ENCODE results near the gene HCLS1.
"Not testable (repeated sequence)": the region's sequence is repeated elsewhere in the genome, so short reads cannot be mapped to it uniquely, and the experiment has no call there.

Gene HCLS1

DNA sequence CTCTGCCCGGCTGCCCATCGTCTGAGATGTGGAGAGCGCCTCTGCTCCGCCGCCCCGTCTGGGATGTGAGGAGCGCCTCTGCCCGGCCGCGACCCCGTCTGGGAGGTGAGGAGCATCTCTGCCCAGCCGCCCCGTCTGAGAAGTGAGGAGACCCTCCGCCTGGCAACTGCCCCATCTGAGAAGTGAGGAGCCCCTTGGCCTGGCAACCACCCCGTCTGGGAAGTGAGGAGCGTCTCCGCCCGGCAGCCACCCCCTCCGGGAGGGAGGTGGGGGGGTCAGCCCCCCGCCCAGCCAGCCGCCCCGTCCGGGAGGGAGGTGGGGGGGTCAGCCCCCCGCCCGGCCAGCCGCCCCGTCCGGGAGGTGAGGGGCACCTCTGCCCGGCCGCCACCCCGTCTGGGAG, 28.0 kb upstream of the HCLS1 start:
- H3K36me3 ChIP-seq (ENCODE audit: insufficient read depth, low read length) = peaks cover 24% of the 10 kb centered on the region
- not testable (repeated sequence) for H3K4me1 ChIP-seq (ENCODE audit: insufficient read depth, low read length); H3K9ac ChIP-seq (ENCODE audit: low read length); H3K27me3 ChIP-seq (ENCODE audit: control insufficient read depth in 1 of 2, insufficient read depth in 2 of 2, low read length in 2 of 2); H3K27ac ChIP-seq (ENCODE audit: low read depth, low read length); H3K9me3 ChIP-seq (ENCODE audit: low read length); H3K4me3 ChIP-seq (ENCODE audit: low read depth in 1 of 2, low read length in 2 of 2)

DNA sequence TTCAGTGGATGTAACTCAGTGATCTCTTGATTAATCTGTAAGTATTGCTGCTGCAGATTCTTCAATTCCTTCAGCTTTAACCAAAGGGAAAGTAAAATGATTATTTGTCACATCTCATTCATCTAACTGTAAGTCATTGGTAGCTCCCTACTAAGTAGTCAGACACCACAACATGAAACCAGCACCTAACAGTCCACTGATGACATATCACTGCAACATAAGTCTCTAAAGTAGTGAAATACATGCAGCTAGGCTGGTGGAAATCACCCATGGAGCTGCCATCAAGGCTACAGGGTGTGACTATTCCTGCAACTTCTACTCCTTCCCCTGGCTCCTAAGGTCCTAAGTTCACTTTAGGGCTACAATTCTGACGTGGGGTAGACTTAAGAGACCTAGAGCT, 21.1 kb upstream of the HCLS1 start:
- H3K36me3 ChIP-seq (ENCODE audit: insufficient read depth, low read length) = peaks cover 36% of the 10 kb centered on the region

DNA sequence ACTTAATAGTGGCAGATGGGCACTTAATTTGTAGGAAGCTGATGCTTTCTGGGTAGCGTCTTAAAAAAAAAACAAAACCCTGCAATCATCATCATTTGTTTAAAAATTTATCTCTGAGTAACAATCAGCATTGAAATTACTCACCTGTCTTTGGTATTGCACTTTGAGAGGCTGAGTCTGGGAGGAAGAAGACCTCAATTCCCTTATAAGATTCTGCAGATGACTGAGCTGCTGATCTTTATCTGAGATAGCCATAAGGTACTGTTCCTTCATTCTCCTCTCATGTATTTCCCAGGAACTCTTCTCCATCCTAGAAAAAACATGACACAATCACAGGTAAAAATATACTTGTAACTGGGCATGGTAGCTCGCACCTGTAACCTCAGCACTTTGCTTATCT, 16.4 kb upstream of the HCLS1 start:
- Histone ChIP-seq H3K4me3 (ENCODE audit: low read depth in 1 of 2, low read length in 2 of 2) (no peak overlapping the region), H3K27ac (ENCODE audit: low read depth, low read length) (no peak overlapping the region), H3K4me1 (ENCODE audit: insufficient read depth, low read length) (no peaks in the 10 kb centered on the region), H3K9ac (ENCODE audit: low read length) (no peak overlapping the region), H3K9me3 (ENCODE audit: low read length) (no peaks in the 10 kb centered on the region), H3K36me3 (ENCODE audit: insufficient read depth, low read length) (peaks cover 59% of the 10 kb centered on the region), H3K27me3 (ENCODE audit: control insufficient read depth in 1 of 2, insufficient read depth in 2 of 2, low read length in 2 of 2) (no peaks in the 10 kb centered on the region)

More for the DNA sequence above, 21.1 kb upstream of the HCLS1 start:
- no peaks in the 10 kb centered on the region for H3K27me3 ChIP-seq (ENCODE audit: control insufficient read depth in 1 of 2, insufficient read depth in 2 of 2, low read length in 2 of 2)
- H3K4me3 ChIP-seq (ENCODE audit: low read depth in 1 of 2, low read length in 2 of 2) = no peak overlapping the region
- no peak overlapping the region for H3K9ac ChIP-seq (ENCODE audit: low read length)
- H3K9me3 ChIP-seq (ENCODE audit: low read length) = no peaks in the 10 kb centered on the region
- H3K27ac ChIP-seq (ENCODE audit: low read depth, low read length) = no peak overlapping the region
- H3K4me1 ChIP-seq (ENCODE audit: insufficient read depth, low read length) = no peaks in the 10 kb centered on the region

DNA sequence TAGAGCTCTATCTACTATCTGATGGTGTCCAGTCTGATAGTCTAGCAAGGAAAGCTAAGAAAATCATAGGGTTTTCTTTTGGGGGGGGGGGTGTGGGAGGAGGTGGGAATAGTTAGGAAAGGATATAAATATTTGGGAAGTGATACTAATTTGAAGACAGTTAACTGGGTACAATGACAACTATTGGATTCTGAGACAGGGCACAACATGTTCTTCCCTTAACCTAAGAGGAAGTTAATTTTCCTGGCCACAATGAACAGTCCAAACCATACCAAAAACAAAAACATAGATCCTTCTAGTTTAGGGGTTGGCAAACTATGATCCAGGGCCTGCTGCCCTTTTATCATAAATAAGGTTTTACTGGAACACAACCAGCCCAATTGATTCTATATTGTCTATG, 10.0 kb upstream of the HCLS1 start:
- H3K27me3 ChIP-seq (ENCODE audit: control insufficient read depth in 1 of 2, insufficient read depth in 2 of 2, low read length in 2 of 2) = no peaks in the 10 kb centered on the region
- H3K9me3 ChIP-seq (ENCODE audit: low read length) = no peaks in the 10 kb centered on the region
- H3K4me3 ChIP-seq (ENCODE audit: low read depth in 1 of 2, low read length in 2 of 2) = no peak overlapping the region
- no peaks in the 10 kb centered on the region for H3K4me1 ChIP-seq (ENCODE audit: insufficient read depth, low read length)
- H3K9ac ChIP-seq (ENCODE audit: low read length) = no peak overlapping the region
- H3K36me3 ChIP-seq (ENCODE audit: insufficient read depth, low read length) = peaks cover 47% of the 10 kb centered on the region
- no peak overlapping the region for H3K27ac ChIP-seq (ENCODE audit: low read depth, low read length)

DNA sequence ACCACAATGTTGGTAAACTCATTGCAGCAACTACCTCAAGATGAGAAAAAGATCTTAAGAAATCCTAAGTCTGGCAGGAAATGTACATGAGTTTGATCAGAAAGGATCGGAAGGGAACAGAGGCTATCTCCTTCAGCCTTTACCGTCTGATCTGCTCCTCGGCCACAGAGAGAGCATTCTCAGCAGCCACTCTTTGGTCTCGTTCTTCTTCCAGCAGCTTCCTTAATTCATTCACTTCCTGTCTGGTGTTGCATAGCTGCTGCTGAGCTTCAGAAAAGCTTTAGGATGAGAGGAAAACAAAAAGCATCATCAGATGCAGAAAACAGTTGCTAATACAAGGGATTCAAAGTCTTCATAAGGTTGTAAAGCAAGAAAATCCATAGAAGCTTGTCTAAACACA, 6.6 kb upstream of the HCLS1 start:
- Histone ChIP-seq H3K9ac (ENCODE audit: low read length) (no peak overlapping the region), H3K4me1 (ENCODE audit: insufficient read depth, low read length) (no peaks in the 10 kb centered on the region), H3K27me3 (ENCODE audit: control insufficient read depth in 1 of 2, insufficient read depth in 2 of 2, low read length in 2 of 2) (no peaks in the 10 kb centered on the region), H3K27ac (ENCODE audit: low read depth, low read length) (no peak overlapping the region), H3K4me3 (ENCODE audit: low read depth in 1 of 2, low read length in 2 of 2) (no peak overlapping the region), H3K9me3 (ENCODE audit: low read length) (no peaks in the 10 kb centered on the region), H3K36me3 (ENCODE audit: insufficient read depth, low read length) (peaks cover 62% of the 10 kb centered on the region)

DNA sequence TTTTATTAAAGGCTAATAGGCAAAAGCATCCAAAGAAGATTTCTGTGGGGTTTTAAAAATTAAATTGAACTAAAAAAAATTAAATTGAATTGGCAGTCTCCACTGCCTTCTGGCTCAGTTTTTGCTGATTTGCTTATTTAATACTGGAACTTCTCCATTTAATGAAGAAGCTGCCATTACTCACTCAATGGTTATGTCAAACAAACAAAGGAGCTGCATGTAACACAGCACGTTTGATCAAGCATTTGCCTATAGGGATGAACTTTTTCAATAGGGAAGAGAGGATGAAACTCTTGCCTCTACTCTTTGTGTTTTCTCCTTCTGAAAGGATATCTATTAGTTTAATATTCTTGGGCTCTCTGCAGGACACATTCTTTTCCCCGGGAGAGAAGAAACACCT, 4.8 kb upstream of the HCLS1 start:
- peaks cover 58% of the 10 kb centered on the region for H3K36me3 ChIP-seq (ENCODE audit: insufficient read depth, low read length)
- no peak overlapping the region for H3K4me3 ChIP-seq (ENCODE audit: low read depth in 1 of 2, low read length in 2 of 2)
- H3K4me1 ChIP-seq (ENCODE audit: insufficient read depth, low read length) = no peaks in the 10 kb centered on the region

DNA sequence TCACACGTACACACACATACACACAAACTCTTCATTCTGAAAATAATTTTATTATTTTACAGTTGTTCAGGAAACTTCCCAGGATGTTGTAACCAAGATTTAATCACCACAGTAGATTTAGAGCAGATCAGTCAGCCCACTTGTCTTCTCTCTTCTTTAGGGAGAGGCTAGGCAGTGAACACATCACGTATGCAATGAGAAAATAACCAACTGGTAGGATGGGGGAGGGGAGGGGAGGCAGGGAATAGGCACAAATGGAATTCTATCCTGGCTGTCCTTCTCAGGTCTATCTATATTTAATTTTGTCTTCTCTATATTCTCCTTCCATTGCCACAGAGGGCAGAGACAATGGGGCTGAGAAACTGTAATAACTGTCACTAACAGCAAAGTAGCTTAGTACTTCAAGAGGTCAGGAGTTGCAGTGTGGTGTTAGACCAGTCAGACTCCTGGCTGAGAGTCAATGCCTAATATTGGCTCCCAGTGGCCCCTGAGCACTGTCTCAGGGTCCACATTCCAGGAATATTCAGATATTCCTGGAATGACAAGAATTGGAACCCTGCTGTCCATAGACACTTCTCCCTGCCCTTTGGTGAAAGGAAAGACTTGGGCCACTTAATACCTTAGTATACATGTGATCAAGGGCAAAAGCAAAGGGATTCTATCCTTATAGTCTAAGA, 2.6 kb upstream of the HCLS1 start:
- no peak overlapping the region for H3K27ac ChIP-seq (ENCODE audit: low read depth, low read length)
- H3K36me3 ChIP-seq (ENCODE audit: insufficient read depth, low read length) = peaks cover 51% of the 10 kb centered on the region
- no peaks in the 10 kb centered on the region for H3K4me1 ChIP-seq (ENCODE audit: insufficient read depth, low read length)

More for the DNA sequence above, 4.8 kb upstream of the HCLS1 start:
- Histone ChIP-seq H3K9me3 (ENCODE audit: low read length) (no peaks in the 10 kb centered on the region), H3K27ac (ENCODE audit: low read depth, low read length) (no peak overlapping the region), H3K9ac (ENCODE audit: low read length) (no peak overlapping the region), H3K27me3 (ENCODE audit: control insufficient read depth in 1 of 2, insufficient read depth in 2 of 2, low read length in 2 of 2) (no peaks in the 10 kb centered on the region)

DNA sequence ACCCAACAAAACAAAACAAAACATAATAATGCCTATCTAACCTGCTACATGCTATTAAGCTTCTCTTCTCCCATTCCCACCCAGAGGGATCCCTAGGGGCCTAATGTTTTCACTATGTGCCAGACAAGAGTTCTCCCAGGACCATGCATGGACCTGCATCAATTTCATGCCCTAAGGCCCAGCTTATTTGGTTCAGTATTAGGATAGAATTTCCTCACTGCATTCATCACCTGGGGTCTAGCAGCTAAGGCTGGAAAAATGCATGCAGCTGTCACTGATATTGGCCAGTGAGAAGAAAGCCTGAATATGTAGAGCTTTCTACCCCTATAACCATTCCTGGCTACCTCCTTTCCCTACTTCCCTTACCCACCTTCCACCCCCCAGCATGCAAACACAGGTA, 2.0 kb upstream of the HCLS1 start:
- Histone ChIP-seq H3K9me3 (ENCODE audit: low read length) (no peaks in the 10 kb centered on the region), H3K27me3 (ENCODE audit: control insufficient read depth in 1 of 2, insufficient read depth in 2 of 2, low read length in 2 of 2) (no peaks in the 10 kb centered on the region), H3K4me1 (ENCODE audit: insufficient read depth, low read length) (no peaks in the 10 kb centered on the region), H3K27ac (ENCODE audit: low read depth, low read length) (no peak overlapping the region), H3K9ac (ENCODE audit: low read length) (no peak overlapping the region), H3K4me3 (ENCODE audit: low read depth in 1 of 2, low read length in 2 of 2) (no peak overlapping the region), H3K36me3 (ENCODE audit: insufficient read depth, low read length) (peaks cover 46% of the 10 kb centered on the region)

More for the DNA sequence above, 2.6 kb upstream of the HCLS1 start:
- Histone ChIP-seq H3K4me3 (ENCODE audit: low read depth in 1 of 2, low read length in 2 of 2) (no peak overlapping the region), H3K9ac (ENCODE audit: low read length) (no peak overlapping the region), H3K27me3 (ENCODE audit: control insufficient read depth in 1 of 2, insufficient read depth in 2 of 2, low read length in 2 of 2) (no peaks in the 10 kb centered on the region), H3K9me3 (ENCODE audit: low read length) (no peaks in the 10 kb centered on the region)

DNA sequence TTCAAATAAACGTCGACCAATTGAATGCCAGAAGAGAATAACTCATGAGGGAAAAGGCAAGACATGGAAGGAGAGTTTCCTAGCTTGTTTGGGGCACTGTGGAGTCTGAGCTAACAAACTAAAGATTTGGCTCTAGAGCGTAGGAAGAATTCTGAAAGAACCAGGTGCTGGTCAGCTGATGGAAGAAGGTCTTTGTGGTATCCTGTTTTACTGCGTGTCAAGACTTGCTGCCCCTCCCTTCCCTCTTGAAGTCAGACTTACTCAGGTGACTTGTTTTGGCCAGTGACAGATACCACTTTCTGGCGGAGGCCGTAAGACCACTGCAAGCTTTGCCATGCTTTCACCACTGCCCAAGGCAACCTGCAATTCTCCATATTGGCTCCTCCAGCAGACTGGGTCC, 673 bp upstream of the HCLS1 start:
- Histone ChIP-seq H3K4me3 (ENCODE audit: low read depth in 1 of 2, low read length in 2 of 2) (no peak overlapping the region), H3K4me1 (ENCODE audit: insufficient read depth, low read length) (no peaks in the 10 kb centered on the region), H3K27ac (ENCODE audit: low read depth, low read length) (no peak overlapping the region), H3K9me3 (ENCODE audit: low read length) (no peaks in the 10 kb centered on the region), H3K36me3 (ENCODE audit: insufficient read depth, low read length) (peaks cover 33% of the 10 kb centered on the region), H3K27me3 (ENCODE audit: control insufficient read depth in 1 of 2, insufficient read depth in 2 of 2, low read length in 2 of 2) (no peaks in the 10 kb centered on the region), H3K9ac (ENCODE audit: low read length) (no peak overlapping the region)

DNA sequence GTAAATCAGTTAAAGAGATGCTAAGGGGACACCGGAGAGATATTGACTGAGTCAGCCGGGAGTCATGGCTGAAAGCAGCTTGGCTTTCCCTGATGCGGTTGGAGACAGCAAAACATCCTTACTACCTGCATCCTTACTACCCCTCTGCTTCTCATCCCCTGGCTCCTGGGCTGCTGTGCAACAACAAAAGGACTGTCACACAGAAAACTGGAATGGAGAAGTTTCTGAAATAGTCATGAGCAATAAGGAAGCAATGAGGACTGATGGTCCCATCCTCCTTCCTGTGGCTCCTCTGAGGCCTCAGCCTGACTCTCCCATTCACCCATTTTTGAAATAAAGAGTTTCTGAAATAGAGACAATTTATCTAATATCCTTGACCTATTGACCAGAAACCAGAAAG, 1.1 kb downstream of the HCLS1 start:
- no peaks in the 10 kb centered on the region for H3K27me3 ChIP-seq (ENCODE audit: control insufficient read depth in 1 of 2, insufficient read depth in 2 of 2, low read length in 2 of 2)
- peaks cover 20% of the 10 kb centered on the region for H3K36me3 ChIP-seq (ENCODE audit: insufficient read depth, low read length)
- H3K4me3 ChIP-seq (ENCODE audit: low read depth in 1 of 2, low read length in 2 of 2) = no peak overlapping the region
- H3K27ac ChIP-seq (ENCODE audit: low read depth, low read length) = no peak overlapping the region
- H3K9me3 ChIP-seq (ENCODE audit: low read length) = no peaks in the 10 kb centered on the region
- no peak overlapping the region for H3K9ac ChIP-seq (ENCODE audit: low read length)
- no peaks in the 10 kb centered on the region for H3K4me1 ChIP-seq (ENCODE audit: insufficient read depth, low read length)

DNA sequence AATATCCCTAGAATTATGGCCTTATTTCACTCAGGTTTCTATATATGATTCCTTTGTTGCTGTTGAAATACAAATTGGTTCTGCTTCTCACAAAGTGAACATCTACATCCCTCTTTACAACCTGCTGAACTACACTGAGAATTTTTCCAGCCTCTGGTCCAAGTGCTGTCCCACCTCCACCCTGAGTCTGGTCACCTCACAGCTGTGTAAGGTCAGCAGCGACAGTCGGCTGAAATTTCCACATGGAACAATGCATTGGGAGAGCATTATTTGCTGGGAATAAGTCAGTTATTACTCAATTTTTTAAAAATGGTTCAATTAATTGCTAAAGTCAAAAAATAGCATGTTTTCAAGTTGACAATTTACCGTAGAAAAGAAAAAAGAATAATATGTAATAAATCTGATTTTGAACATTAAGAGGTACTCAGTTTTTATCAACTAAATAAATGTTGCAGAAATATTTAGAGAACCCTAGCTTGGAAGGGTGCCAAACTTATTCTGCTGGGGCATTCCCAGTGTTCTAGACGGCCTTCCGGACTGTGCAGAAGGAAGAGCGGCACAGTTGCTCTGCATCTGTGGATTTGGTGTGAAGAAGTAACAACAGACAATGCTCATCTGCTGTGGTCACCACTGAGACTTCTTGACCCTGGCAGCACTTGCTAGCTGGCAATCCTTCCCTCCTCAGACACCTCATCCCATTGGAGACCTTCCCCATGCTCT, 1.8 kb downstream of the HCLS1 start:
- Histone ChIP-seq H3K4me3 (ENCODE audit: low read depth in 1 of 2, low read length in 2 of 2) (no peak overlapping the region), H3K9me3 (ENCODE audit: low read length) (no peaks in the 10 kb centered on the region), H3K27me3 (ENCODE audit: control insufficient read depth in 1 of 2, insufficient read depth in 2 of 2, low read length in 2 of 2) (no peaks in the 10 kb centered on the region), H3K9ac (ENCODE audit: low read length) (no peak overlapping the region), H3K36me3 (ENCODE audit: insufficient read depth, low read length) (peaks cover 12% of the 10 kb centered on the region), H3K27ac (ENCODE audit: low read depth, low read length) (no peak overlapping the region), H3K4me1 (ENCODE audit: insufficient read depth, low read length) (no peaks in the 10 kb centered on the region)

Data from muscle layer of colon (tissue), 2 donors.